Uterus (tissue), 4 donors: ENCODE results near the gene KIRREL3. TPM values are rescaled to one million over a fixed set of nuclear protein-coding genes. Genes with fewer than 3 reads are reported as not detected.

Experiments used
- DNase-seq, 2 donors: peaks; one replicate each; pipeline ENCODE4 v3.0.0-alpha.2; 2019 to 2020
- H3K27ac ChIP-seq, 2 donors: fragments of 200-600 bp; sonication (generic); 1 replicate in 1 of 2; 2 replicates in 1 of 2; pipeline ENCODE4 v1.5.1; 2016 to 2018
- H3K27me3 ChIP-seq, 2 donors: fragments of 200-600 bp; sonication (generic); one replicate each; pipeline ENCODE4 v1.5.1; 2018 to 2019; ENCODE audit warnings: control low read depth in 1 of 2
- H3K36me3 ChIP-seq, 2 donors: fragments of 200-600 bp; sonication (generic); one replicate each; pipeline ENCODE4 v1.5.1; 2019; ENCODE audit warnings: control low read depth in 1 of 2
- H3K4me1 ChIP-seq, 2 donors: fragments of 200-600 bp; sonication (generic); one replicate each; pipeline ENCODE4 v1.5.1; 2018 to 2019; ENCODE audit warnings: control low read depth in 1 of 2
- H3K4me3 ChIP-seq, 2 donors: fragments of 200-600 bp; sonication (generic); 1 replicate in 1 of 2; 2 replicates in 1 of 2; pipeline ENCODE4 v1.5.1; 2018 to 2019; ENCODE audit warnings: mild to moderate bottlenecking in 1 of 2
- H3K9me3 ChIP-seq, 2 donors: fragments of 200-600 bp; sonication (generic); one replicate each; pipeline ENCODE4 v1.5.1; 2019; ENCODE audit warnings: control low read depth in 1 of 2
- CTCF ChIP-seq, 4 experiments: fragments of 200-600 bp in 2 of 4; fragments of 450-650 bp in 2 of 4; sonication (generic) in 2 of 4; IDR thresholded peaks; one replicate each; pipeline ENCODE4 v1.5.1; 2016 to 2019; ENCODE audit warnings: antibody characterized with exemption in 4 of 4, mild to moderate bottlenecking in 2 of 4, moderate library complexity in 1 of 4
- POLR2A ChIP-seq, 2 donors: fragments of 450-650 bp; IDR thresholded peaks; one replicate each; pipeline ENCODE4 v1.6.1; 2016; ENCODE audit warnings: antibody characterized with exemption in 2 of 2, mild to moderate bottlenecking in 1 of 2, moderate library complexity in 1 of 2
- intact Hi-C: fragments of 100-400 bp; cut with DNase I; formaldehyde crosslinking; loops from one replicate; pipeline ENCODE4 v1.15.1; 2023; ENCODE audit warnings: low total_unique reads
- total RNA-seq, 4 donors: library from RNA; depleted of rRNA in 3 of 4; stranded (reverse); fragments of >200 nt in 3 of 4; gene quantifications; one replicate each; pipeline versions ENCODE4 v1.1.0 to v1.2.4, GENCODE V29; 2014 to 2023
- donor health status: DM: yes; HTN: yes; CAD: no.

Gene KIRREL3
- 10 to 100 TPM in 1 of 4 donors, not detected in 3; 10.0 TPM for total RNA-seq

GRCh38 chr11:127000291-127000968, at the start of gene KIRREL3:
Gene KIRREL3 (minus strand): TSS chr11:127000770.
- no peak within 1 kb of the TSS for H3K4me3 ChIP-seq
- intact Hi-C loops, result no loop called here
- no peak within 1 kb of the TSS for H3K27ac ChIP-seq
- no peaks in the 10 kb centered on the region for H3K36me3 ChIP-seq
- H3K27me3 ChIP-seq, result peaks cover 0 to 17% of the 10 kb centered on the region in 2 donors
- no peak for TF ChIP-seq CTCF (IDR thresholded peaks at IDR 0.05)
- TF ChIP-seq POLR2A (IDR thresholded peaks at IDR 0.05), result no peak
- no peaks in the 10 kb centered on the region for H3K4me1 ChIP-seq
- DNase-seq, result no peak
- no peaks in the 10 kb centered on the region for H3K9me3 ChIP-seq

- Histone ChIP-seq H3K27ac (no peak overlapping the region), H3K27me3 (no peaks in the 10 kb centered on the region), H3K36me3 (no peaks in the 10 kb centered on the region), H3K9me3 (no peaks in the 10 kb centered on the region), H3K4me3 (no peak overlapping the region), H3K4me1 (no peaks in the 10 kb centered on the region)
- intact Hi-C loops, result no loop called here
- TF ChIP-seq POLR2A (IDR thresholded peaks at IDR 0.05) (no peak), CTCF (IDR thresholded peaks at IDR 0.05) (no peak)
- DNase-seq, result no peak
These were observed 49.6 kb upstream of the KIRREL3 start for GRCh38 chr11:127050186-127050585.

GRCh38 chr11:127049486-127049885, 48.9 kb upstream of the KIRREL3 start:
- Histone ChIP-seq H3K4me3 (no peak overlapping the region), H3K4me1 (no peaks in the 10 kb centered on the region), H3K9me3 (no peaks in the 10 kb centered on the region), H3K36me3 (no peaks in the 10 kb centered on the region), H3K27me3 (no peaks in the 10 kb centered on the region), H3K27ac (no peak overlapping the region)
- intact Hi-C loops, result no loop called here
- no peak for DNase-seq
- TF ChIP-seq POLR2A (IDR thresholded peaks at IDR 0.05) (no peak), CTCF (IDR thresholded peaks at IDR 0.05) (no peak)

- Histone ChIP-seq H3K4me3 (no peak overlapping the region), H3K27me3 (no peaks in the 10 kb centered on the region), H3K27ac (no peak overlapping the region), H3K9me3 (no peaks in the 10 kb centered on the region), H3K36me3 (no peaks in the 10 kb centered on the region), H3K4me1 (no peaks in the 10 kb centered on the region)
- intact Hi-C loops, result no loop called here
- DNase-seq, result no peak
- TF ChIP-seq POLR2A (IDR thresholded peaks at IDR 0.05) (no peak), CTCF (IDR thresholded peaks at IDR 0.05) (no peak)
These were observed 44.0 kb upstream of the KIRREL3 start for GRCh38 chr11:127044535-127044934.

GRCh38 chr11:127042445-127042844, 41.9 kb upstream of the KIRREL3 start:
- H3K36me3 ChIP-seq, result no peaks in the 10 kb centered on the region
- intact Hi-C loops, result no loop called here
- no peak for DNase-seq
- no peaks in the 10 kb centered on the region for H3K9me3 ChIP-seq
- no peaks in the 10 kb centered on the region for H3K4me1 ChIP-seq
- no peak overlapping the region for H3K4me3 ChIP-seq
- TF ChIP-seq POLR2A (IDR thresholded peaks at IDR 0.05) (no peak), CTCF (IDR thresholded peaks at IDR 0.05) (no peak)
- no peak overlapping the region for H3K27ac ChIP-seq
- no peaks in the 10 kb centered on the region for H3K27me3 ChIP-seq
